HCEC 1CT (cell line): ENCODE results near the gene XXYLT1.
A peak's percentile ranks its signal among the peaks of the same experiment; 100 is the strongest.
"Not testable (repeated sequence)": the region's sequence is repeated elsewhere in the genome, so short reads cannot be mapped to it uniquely, and the experiment has no call there.

ENCODE experiments used
- DNase-seq: peaks from one replicate; pipeline ENCODE4 v3.0.0-alpha.2; 2017

The XXYLT1 gene

DNA sequence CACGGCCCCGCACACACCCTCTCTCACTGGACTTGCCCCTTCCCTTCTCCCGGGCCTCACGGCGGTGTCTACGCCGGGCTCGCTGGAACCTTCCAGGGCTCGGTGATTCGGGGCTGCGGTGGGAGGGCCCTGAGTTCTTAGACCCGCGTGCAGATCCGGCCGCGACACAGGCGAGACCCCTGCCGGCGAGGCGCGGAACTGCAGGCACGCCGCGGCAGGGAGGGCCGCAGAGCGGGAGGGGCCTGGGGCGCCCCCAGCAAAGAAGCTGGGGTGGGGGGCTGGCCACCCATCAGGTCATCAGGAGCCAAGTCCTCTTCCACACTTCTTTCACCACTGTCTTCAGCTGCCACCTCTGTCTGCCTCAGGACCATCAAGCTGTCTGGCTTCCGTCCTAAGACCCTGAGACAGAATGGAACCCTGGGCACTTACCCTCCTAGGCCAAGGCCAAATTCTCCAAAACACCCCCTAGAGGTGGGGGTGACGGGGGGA lies 164.5 kb downstream of the XXYLT1 start:
- peak; percentile 34 for DNase-seq

DNA sequence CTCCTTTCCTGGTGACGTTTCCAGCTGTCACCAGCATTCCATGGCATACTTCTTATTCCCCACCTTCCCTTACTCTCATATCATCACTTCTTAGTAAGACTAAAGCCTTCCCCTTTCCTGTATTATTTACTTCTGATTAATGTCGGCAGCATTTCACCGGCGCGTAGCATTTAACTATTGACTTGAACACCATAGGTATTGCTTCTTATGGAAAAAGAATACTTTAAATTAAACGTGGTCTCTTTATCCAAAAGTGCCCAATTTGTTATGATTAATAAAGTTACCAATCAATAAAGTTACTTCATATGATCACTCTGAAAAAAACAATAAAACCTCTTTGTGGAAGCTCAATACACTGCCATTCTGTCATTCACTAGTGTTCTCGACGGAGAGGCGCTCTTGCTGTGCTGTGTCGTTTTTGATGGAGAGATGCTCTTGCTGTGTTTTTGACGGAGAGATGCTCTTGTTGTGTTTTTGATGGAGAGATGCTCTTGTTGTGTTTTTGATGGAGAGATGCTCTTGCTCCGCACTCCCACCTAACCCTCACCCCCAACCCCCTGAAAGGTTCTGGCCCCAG lies 165.0 kb downstream of the XXYLT1 start:
- DNase-seq = no peak

DNA sequence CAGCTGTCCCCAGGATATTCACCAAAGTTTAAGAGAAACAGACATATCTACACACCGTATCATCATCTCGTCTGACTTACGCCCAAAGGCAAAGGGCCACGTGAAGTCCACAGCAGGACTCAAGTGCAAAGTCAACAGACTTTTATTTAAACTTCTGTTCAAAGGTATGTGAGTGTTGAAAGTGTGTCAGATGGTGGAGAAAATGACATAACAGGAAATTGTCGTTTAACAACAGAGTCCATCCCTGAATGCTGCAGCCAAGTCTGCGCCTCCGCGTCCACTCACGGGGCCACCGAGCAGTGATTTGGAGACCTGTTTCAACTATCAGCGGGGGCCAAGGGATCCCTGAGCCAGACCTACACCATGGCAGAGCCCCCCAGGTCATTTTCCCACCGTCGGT lies 165.6 kb downstream of the XXYLT1 start:
- no peak for DNase-seq

DNA sequence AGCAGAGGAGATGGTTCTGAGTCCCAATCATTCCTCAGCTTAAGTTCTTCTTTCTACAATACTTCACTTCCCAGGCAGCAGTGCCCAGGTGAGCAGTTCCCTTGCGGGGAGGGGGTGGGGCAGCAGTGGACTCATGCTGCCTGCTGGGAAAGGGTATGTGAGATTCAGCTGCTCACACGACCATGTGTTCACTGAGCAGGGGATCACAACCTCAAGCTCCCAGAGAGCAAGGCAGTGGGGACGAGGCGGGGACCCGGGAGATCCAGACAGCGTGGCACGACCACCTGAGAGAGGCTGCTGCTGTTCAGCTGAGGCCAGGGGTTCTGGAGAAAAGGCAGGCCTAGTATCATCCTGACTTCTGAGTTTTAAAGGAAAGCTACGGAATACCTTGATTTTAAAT lies 166.6 kb downstream of the XXYLT1 start:
- no peak for DNase-seq

DNA sequence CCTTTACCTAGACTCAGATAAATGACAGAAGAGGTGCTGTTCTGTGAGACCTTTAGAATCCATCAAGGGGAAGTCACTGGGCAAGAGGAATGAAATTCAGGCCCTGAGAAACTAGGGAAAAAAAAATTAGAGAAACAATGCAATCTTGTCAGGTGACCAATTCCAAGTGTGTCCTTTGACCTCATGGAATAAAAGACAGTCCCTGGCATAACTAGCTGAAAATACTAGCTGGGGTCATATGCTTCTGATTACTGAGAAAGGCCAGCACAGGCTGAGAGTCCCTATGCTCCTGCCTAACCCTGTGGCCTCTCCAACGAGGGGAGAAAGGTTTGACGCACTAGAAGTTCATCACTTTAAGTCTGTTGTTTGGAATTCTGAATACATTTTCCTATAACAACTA lies 167.3 kb downstream of the XXYLT1 start:
- no peak for DNase-seq

DNA sequence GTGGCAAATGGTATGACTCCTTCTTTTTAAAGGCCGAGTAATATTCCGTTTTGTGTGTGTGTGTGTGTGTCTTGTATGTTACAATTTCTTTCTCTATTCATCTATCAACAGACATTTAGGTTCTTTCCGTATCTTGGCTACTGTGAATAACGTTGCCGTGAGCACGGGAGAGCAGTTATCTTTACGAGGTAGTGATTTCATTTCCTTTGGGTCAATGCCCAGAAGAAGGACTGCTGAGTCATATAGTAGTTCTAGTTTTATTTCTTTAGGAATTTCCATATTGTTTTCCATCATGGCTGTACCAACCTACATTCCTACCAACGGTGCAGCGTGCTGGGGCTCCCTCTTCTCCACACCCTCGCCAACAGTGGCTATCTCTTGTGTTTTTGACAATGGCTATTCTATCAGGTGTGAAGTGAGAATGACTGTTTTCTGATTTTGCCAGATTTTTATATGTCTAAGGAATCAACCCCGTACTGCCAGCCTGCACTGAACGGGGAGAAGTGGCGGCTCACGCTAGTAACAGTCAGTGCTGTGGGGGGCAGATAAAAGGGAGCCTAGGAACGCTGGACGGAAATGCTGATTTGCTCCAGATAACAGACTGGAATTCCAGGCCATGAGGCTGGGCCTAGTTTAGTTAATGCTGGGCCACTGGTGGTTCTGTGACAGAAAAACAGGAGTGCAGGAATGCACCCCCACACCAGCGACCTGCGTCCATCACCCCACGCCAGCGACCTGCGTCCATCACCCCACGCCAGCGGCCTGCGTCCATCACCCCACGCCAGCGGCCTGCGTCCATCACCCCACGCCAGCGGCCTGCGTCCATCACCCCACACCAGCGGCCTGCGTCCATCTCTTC lies 168.1 kb downstream of the XXYLT1 start:
- DNase-seq = peak; percentile 90

DNA sequence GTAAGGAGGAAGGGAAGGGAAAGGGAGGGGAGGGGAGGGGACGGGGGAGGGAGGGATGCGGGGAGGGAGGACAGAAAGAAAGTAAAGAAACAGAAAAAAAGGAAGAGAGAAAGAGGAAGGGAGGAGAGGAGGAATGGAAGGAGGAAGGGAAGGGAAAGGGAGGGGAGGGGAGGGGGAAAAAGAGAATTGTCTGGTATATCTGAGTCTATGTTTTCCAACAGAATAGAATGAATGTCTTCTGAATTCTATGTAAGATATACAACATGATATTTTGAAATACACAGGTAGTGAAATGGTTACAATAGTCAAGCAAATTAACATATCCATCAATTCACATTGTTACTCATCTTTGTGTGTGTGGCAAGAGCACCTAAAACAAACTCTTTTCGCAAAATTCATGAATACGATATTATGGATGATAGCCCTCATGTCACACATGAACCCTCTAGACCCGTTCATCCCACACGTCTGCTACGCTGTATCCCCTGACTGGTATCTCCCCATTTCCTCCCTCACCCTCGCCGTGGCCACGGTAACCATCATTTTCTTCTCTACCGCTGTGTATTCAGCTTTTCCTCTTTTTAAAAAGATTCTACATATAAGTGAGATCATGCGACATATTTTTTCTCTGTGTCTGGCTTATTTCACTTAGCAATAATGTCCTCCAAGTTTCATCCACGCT lies 168.9 kb downstream of the XXYLT1 start:
- no peak for DNase-seq

DNA sequence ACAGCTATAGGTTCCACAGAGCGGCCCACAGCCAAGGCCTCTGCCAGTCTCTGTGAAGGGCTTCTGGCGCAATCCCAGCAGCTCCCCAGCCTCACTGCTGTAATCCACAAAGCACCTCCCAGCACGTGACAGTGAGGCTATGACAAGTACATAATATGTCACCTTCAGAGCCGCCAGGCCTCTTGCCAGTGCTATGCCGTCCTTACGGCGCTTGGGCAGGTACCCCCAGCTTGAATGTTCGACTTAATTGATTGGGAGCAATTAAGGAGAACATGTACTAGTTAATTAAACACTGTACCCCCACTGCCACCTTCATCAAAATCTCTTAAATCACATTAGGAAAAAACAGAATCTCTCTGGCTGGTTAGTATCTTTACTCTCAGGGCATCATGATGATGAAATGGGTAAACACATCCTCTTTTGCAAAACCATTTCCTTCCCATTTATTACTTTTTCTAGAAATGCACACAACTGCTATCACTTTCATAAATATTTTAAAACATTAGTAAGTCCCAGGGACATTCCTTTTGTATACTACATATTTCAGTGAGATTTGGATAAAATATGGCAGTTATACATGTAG lies 169.9 kb downstream of the XXYLT1 start:
- no peak for DNase-seq

DNA sequence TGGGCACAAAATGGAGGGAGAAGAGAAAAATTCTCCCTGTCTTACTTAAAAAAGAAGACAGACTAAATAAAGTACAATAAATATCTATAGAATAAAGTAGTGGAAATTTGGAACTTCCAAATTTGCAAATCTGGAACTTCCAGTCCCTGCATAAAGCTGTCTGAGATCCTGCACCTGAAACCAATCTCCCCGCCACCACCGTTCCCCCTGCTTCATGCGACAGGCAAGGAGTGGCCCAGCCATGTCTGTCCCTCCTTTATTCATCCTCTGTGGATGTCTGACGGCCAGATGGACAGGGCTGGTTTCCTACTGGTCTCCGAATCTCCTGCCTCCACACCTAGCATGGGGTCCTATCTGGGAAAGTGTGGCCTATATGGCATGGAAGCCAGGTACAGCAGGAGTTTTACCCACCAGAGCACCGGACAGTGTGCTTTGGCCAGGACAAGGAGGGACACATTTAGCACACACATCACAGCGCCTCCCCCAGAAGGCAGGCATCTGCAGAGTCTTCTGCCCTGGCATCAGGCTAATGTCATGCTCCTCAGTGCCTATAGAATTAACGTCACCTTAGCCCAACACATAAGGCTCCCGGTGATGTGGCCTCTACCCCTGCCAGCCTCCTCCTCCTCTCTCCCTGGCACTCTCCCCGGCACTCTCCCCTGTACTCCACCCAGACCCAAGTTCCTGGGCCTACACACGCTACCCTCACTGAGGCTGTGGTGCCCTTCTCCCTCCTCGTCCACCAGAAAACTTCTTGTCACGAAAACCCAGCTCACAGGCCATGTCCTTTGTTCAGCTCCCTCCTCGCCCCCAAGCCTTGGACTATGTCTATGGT lies 170.8 kb downstream of the XXYLT1 start:
- DNase-seq = no peak

DNA sequence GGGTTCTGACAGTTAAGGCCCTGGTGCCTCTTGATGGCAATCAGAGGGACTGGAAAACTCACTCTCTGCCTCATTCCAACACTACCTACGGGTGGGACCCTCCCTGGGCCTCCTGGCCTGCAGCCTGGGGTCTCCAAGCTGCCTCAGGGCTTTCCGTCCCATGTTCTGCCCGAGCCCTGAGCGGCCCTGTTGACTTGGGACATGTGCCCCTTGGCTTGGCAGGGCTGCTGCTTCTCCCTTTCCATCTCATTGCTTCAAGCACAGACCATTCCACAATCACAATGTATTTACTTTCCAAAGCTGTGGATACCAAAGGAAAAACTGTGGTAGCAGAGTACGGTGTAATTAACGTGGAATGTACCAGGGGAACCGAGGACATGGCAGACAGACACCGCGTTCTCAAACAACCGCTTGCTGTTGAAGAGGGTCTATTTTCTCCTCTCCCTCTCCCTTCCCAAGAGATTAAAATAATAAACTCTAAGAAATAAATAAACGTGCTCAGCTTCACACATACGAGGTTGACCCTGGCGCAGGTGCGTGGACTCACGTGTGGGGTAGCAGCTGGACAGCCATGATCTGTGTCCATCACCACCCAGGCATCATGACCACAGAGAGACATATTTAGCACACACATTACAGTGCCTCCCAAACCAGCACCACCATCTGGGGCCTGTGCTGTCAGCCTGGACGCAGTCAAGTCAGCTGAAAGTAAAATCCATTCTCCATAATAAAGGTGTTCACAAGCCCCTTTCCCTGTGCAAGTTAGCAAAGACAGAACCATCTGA lies 172.0 kb downstream of the XXYLT1 start:
- no peak for DNase-seq

DNA sequence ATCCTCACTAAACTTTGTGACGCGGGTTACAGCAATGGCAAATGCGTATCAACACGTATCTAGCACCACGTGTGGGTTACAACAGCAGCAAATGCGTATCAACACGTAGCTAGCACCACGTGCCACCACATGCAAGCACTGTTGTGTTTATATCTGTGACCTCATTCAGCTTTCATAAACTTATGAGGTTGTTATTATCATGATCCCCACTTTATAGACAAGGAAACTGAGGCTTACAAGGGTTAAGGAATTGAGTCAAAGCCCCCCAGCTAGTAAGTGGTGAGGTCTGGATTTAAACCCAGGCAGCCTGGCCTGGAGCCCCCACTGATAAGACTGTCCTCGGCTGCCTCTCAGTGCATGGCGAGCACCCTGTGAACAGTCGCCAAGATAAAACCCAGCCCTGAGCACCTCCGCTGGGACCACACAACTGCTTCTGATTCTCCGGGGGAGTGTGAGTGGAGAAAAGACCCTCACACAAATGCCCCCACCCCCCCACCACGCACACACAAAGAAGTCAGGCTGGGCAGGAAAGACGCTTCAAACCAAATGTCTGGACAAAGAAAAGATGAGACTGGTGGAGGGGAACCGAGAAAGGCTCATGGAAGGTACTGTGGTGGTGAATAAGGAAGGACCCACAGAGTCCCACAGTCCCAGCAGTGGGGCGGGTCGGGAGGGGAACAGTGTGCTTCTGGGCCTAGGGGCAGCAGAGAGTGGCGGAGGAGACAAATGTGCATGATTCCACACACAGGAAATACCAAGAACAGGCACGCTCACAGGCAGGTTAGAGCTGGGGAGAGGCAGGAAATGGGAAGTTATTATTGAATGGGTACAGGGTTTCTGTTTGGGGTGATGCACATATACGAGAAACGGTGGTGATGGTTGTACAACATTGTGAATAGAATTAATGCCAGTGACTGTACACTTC lies 173.4 kb downstream of the XXYLT1 start:
- no peak for DNase-seq

DNA sequence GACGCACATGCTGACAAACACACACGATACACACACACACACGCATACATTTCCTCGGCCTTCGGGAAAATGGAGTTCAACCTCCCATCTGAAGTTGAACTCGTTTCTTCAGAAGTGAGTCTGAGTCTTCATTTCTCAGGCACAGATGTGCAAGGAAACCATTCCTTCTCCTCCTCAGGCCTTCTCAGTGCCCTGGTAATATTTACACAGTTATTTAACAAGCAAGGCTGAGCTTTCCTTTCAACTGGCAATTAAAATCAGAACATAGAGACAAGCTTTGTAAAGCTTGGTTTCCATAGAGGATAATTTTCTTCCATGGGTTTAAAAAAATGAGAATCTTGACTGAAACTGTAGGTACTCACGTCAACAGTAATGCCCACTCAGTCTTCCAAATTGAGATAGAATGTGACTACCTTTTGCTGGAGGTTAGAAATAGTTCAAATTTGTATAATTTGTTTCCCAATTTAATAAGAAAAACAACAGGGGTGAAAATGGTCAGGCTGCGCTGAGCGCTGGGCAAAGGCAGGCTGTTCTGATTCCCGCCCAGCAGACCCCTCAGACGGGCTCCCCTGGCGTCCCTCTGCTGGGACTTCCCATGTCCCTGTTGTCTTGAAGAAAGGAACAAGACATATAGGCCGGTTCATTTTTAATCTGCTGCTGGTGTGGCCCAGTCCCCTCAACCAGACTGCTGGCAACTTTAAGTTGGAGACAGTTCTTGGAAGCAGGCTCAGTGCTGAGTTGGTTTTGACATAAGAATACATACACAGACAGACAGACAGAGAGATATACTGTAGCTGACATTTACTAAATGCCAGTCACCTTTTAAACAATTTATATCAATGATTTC lies 174.3 kb downstream of the XXYLT1 start:
- DNase-seq = no peak

DNA sequence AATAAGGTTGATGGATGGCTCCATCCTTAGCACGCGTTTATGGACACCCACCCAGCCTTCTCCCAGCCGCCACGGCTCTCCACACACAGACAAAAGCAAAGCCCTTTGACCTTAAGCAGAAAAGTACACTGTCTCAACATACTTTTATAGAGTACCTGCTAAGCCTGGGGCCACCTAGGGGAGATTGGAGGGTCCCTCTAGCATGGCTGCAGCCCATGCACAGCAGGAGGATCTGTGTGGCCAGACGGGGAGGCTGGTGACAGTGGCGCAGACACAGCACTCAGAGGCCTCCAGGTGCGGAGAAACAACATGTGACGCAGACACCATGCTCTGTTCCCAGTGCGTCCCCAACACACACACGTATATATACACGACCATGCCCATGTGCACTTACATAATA lies 174.9 kb downstream of the XXYLT1 start:
- no peak for DNase-seq

DNA sequence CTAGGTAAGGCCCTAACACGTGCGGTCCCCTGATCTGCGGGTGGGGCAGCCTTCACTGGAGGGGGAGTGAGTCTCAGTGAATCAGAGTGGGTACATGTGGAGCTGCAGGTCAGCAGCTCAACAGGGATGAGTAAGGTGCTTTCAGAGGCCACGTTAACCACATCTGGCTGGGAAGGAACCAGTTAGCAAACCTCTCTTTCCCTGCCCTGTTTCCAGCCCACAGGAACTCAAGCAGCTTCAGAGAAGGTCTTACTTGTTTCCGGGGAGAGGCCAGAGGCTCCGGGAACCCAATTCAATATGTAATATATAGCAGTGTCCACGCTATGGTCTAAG lies 175.3 kb downstream of the XXYLT1 start:
- no peak for DNase-seq

DNA sequence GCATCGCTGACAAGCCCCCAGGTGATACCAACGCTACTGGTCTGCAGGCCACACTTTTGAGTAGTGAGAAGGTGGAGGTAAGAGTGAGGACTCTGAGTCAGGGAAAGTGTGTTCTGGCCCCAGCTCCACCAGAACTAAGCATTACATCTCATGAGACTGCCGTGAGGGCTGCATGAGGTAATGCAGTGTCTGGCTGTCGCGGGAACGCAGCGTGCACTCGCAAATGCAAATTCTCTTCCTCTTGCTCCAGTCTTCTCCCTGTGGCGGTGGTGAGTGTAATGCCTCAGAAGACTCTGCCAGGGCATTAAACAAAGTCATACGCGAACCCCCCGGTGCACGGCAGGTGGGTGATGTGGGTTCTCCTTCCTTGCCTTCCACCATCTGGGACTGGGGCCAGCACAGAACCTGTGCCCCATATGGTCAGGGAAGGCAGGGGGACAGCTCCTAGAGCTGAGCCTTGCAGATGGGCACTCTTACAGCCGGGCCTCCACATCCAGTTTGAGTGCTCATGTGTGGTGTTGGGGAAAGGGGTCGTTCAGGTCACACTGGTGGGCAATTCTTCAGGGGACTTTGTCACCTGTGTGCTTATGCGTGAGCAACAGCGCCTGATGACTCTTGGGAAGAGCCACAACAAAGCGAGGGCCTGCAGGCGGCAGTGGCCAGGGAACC lies 175.8 kb downstream of the XXYLT1 start:
- no peak for DNase-seq

DNA sequence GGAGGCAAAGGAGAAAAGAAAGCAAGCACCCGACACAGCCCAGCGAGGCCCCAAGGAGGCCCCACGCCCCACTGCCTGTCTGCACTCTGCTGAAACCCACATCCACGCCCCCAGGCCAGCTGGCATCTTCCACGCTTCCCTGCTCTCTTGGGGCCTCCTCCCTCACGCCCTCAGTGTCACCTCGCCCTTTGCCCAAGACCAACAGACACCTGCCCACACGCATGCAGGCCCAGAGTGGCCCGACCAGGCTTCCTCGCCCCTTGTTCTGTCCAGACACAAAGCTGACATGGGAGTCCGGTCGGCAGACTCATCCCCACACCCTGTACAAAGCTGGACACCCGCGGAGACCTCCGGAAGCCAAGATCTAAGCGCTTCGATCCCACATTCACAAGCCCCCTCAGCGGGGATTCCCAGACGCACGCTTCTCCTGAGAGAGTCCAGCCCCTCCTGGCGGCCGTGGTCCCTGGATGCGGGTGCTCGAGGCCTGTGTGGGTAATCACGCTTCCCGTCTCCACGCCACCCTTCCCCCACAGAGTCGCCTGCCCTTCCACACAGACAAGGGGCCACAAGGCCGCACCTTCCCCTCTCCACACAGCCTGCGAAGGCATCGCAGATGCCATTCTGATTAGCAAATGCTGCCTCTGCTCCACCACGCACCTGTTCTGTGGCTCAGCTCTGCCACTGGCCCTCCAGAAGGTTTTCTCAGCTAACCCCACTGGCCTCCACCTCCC lies 176.6 kb downstream of the XXYLT1 start:
- DNase-seq = no peak

DNA sequence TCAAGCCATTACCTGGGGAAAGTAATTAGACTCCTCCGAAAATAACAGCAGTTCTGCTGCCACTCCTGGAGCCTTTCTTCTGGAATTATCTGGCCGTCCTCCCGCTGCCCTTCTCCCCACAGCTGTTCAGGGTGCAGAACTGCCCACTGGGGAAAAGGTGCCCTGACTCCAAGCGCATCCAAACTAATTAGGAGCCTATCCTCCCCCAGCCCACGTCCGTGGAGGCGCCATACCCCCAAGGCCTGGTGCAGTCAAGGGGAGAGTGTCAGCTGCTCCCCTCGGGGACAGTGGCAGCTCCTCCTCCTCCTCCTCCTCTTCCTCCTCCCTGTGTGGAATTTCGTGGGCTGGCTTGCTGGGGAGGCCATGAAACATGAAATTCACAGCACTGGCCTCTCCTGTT lies 177.2 kb downstream of the XXYLT1 start:
- DNase-seq = no peak

DNA sequence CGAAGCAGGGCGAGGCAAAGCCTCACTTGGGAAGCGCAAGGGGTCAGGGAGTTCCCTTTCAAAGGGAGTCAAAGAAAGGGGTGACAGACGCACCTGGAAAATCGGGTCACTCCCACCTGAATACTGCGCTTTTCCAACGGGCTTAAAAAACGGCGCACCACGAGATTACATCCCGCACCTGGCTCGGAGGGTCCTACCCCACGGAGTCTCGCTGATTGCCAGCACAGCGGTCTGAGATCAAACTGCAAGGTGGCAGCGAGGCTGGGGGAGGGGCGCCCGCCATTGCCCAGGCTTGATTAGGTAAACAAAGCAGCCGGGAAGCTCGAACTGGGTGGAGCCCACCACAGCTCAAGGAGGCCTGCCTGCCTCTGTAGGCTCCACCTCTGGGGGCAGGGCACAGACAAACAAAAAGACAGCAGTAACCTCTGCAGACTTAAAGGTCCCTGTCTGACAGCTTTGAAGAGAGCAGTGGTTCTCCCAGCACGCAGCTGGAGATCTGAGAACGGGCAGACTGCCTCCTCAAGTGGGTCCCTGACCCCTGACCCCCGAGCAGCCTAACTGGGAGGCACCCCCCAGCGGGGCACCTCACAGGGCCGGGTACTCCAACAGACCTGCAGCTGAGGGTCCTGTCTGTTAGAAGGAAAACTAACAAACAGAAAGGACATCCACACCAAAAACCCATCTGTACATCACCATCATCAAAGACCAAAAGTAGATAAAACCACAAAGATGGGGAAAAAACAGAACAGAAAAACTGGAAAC lies 182.9 kb downstream of the XXYLT1 start:
- not testable (repeated sequence) for DNase-seq
